DND-41 (cell line): ENCODE results near the gene CISD3.

Experiments used
- ATAC-seq: fragments of 200-7000 bp; cut with Tn5 transposase; 3 replicates; pipeline ENCODE4 v1.9.1; 2021; ENCODE audit warnings: low read depth; ENCODE audit not compliant: insufficient read depth
- DNase-seq: peaks from one replicate; pipeline ENCODE4 v3.0.0-alpha.2; 2020
- H2AFZ ChIP-seq: 2 replicates; pipeline ENCODE4 v1.6.0; 2012; ENCODE audit warnings: low read depth, low read length
- H3K27ac ChIP-seq: 2 replicates; pipeline ENCODE4 v1.5.1; 2012; ENCODE audit warnings: low read length, inconsistent platforms
- H3K27me3 ChIP-seq: fragments of 200-600 bp; sonication (generic); 2 replicates; pipeline ENCODE4 v1.6.0; 2012; ENCODE audit warnings: low read length, mild to moderate bottlenecking, inconsistent platforms; ENCODE audit not compliant: insufficient read depth, poor library complexity
- H3K36me3 ChIP-seq: 2 replicates; pipeline ENCODE4 v1.5.1; 2012; ENCODE audit warnings: low read length, inconsistent platforms; ENCODE audit not compliant: insufficient read depth
- H3K4me1 ChIP-seq: 2 replicates; pipeline ENCODE4 v1.5.1; 2012; ENCODE audit warnings: mild to moderate bottlenecking, low read length; ENCODE audit not compliant: insufficient read depth
- H3K4me2 ChIP-seq: 2 replicates; pipeline ENCODE4 v1.6.0; 2012; ENCODE audit warnings: mild to moderate bottlenecking, moderate library complexity, low read length, inconsistent platforms; ENCODE audit not compliant: insufficient read depth
- H3K4me3 ChIP-seq, 2 experiments: fragments of 200-600 bp in 1 of 2; shearing (Covaris generic) in 1 of 2; 2 replicates each; pipeline ENCODE4 v1.5.1; 2012 to 2016; ENCODE audit warnings: inconsistent platforms in 2 of 2, low read length in 2 of 2, mild to moderate bottlenecking in 2 of 2, low read depth in 1 of 2, moderate library complexity in 1 of 2
- H3K79me2 ChIP-seq: 2 replicates; pipeline ENCODE4 v1.6.0; 2012; ENCODE audit warnings: low read length, inconsistent platforms; ENCODE audit not compliant: insufficient read depth
- H3K9ac ChIP-seq: 2 replicates; pipeline ENCODE4 v1.6.0; 2012; ENCODE audit warnings: low read depth, mild to moderate bottlenecking, inconsistent platforms, low read length, moderate library complexity
- H3K9me3 ChIP-seq: 2 replicates; pipeline ENCODE4 v1.5.1; 2012; ENCODE audit warnings: low read length, moderate library complexity, mild to moderate bottlenecking, inconsistent platforms; ENCODE audit not compliant: insufficient read depth, severe bottlenecking
- H4K20me1 ChIP-seq: 2 replicates; pipeline ENCODE4 v1.6.0; 2012; ENCODE audit warnings: low read length; ENCODE audit not compliant: insufficient read depth
- EZH2 ChIP-seq: IDR thresholded peaks from 3 replicates; pipeline ENCODE4 v1.6.1; 2012; ENCODE audit warnings: borderline replicate concordance, low read depth, mild to moderate bottlenecking, moderate library complexity, low read length, inconsistent platforms; ENCODE audit not compliant: severe bottlenecking
- TF ChIP-seq, protein P1 (sequence below): IDR thresholded peaks from 2 replicates; pipeline ENCODE4 v1.5.1; 2012; ENCODE audit warnings: borderline replicate concordance, low read length, moderate library complexity, mild to moderate bottlenecking; ENCODE audit not compliant: poor library complexity, severe bottlenecking; ENCODE audit errors: extremely low read depth

Gene CISD3

DNA sequence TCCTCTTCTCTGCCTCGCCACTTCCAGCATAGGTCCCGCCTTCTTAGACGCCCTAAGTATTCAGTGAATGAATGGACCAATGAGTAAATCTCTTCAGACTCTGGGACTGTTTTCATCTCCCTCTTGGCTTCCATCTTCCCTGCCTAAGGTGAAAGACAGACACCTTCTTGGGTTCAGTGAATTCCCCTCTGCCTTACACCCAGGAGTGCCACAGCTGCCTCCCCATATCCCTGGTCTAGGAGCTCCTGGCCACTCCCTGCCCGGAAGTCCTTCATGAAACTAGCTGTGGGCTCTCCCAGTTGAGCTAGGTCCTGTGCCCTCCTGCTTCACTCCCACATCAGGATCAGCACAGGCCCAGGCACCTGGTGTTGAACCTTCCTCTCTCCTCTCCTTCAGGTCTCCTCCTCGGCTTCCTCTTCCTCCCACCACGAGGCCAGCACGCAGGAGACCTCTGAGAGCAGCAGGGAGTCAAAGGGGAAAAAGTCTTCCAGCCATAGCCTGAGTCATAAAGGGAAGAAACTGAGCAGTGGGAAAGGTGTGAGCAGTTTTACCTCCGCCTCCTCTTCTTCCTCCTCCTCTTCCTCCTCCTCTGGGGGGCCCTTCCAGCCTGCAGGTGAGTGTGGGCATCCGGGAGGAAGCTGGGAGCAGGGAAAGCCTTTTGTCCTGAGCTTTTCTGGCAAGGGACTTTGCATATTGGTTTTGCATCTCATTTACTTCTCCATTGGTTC lies 14.8 kb upstream of the CISD3 start:
- TF ChIP-seq, protein P1, sequence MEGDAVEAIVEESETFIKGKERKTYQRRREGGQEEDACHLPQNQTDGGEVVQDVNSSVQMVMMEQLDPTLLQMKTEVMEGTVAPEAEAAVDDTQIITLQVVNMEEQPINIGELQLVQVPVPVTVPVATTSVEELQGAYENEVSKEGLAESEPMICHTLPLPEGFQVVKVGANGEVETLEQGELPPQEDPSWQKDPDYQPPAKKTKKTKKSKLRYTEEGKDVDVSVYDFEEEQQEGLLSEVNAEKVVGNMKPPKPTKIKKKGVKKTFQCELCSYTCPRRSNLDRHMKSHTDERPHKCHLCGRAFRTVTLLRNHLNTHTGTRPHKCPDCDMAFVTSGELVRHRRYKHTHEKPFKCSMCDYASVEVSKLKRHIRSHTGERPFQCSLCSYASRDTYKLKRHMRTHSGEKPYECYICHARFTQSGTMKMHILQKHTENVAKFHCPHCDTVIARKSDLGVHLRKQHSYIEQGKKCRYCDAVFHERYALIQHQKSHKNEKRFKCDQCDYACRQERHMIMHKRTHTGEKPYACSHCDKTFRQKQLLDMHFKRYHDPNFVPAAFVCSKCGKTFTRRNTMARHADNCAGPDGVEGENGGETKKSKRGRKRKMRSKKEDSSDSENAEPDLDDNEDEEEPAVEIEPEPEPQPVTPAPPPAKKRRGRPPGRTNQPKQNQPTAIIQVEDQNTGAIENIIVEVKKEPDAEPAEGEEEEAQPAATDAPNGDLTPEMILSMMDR, result no peak
- no peak for TF ChIP-seq EZH2
- Histone ChIP-seq H3K4me3 (no peak overlapping the region), H3K9me3 (no peaks in the 10 kb centered on the region), H3K27me3 (no peaks in the 10 kb centered on the region), H3K36me3 (peaks cover 95% of the 10 kb centered on the region), H2AFZ (no peak overlapping the region), H3K9ac (no peak overlapping the region), H3K27ac (0 out of 2 replicates have a peak overlapping the region, but pooled peaks have one; percentile 13), H3K4me2 (no peak overlapping the region), H3K79me2 (peaks cover 3% of the 10 kb centered on the region; the same call in 1 of the 2 replicates), H3K4me1 (no peaks in the 10 kb centered on the region), H4K20me1 (peaks cover 5% of the 10 kb centered on the region; the same call in 1 of the 2 replicates)
- no peak for DNase-seq
- ATAC-seq, result no peak

DNA sequence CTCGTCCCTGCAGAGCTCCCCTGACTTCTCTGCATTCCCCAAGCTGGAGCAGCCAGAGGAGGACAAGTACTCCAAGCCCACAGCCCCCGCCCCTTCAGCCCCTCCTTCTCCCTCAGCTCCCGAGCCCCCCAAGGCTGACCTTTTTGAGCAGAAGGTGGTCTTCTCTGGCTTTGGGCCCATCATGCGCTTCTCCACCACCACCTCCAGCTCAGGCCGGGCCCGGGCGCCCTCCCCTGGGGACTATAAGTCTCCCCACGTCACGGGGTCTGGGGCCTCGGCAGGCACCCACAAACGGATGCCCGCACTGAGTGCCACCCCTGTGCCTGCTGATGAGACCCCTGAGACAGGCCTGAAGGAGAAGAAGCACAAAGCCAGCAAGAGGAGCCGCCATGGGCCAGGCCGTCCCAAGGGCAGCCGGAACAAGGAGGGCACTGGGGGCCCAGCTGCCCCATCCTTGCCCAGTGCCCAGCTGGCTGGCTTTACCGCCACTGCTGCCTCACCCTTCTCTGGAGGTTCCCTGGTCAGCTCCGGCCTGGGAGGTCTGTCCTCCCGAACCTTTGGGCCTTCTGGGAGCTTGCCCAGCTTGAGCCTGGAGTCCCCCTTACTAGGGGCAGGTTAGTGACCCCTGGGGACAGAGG lies 13.7 kb upstream of the CISD3 start:
- Histone ChIP-seq H3K9ac (no peak overlapping the region), H3K79me2 (no peaks in the 10 kb centered on the region), H4K20me1 (peaks cover 5% of the 10 kb centered on the region; the same call in 1 of the 2 replicates), H3K36me3 (peaks cover 95% of the 10 kb centered on the region), H2AFZ (no peak overlapping the region), H3K4me1 (no peaks in the 10 kb centered on the region), H3K4me3 (no peak overlapping the region), H3K9me3 (no peaks in the 10 kb centered on the region), H3K4me2 (no peak overlapping the region), H3K27ac (no peak overlapping the region), H3K27me3 (no peaks in the 10 kb centered on the region)
- DNase-seq (no peak), ATAC-seq (no peak)
- no peak for TF ChIP-seq EZH2
- TF ChIP-seq, protein P1, result no peak

DNA sequence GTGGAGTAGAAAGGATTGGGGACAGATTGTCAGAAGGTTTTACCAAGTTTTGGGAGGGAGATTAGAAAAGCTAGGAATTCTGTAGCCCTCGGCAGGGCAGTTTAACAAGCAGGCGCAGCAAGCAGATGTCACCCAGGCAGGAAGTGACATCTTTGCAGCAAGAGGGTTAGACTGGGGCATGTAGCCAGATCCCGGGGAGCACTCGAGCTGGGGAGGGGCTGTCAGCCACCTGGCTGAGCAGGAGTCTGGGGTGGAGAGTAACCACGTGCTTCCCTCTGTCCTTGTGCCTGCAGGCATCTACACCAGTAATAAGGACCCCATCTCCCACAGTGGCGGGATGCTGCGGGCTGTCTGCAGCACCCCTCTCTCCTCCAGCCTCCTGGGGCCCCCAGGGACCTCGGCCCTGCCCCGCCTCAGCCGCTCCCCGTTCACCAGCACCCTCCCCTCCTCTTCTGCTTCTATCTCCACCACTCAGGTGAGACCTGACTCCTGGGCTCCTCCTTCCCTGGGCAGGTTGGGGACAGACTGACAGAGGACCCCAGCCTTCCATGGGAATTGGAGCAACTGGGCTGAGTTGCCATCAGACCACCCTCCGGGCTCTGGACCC lies 12.9 kb upstream of the CISD3 start:
- ATAC-seq (no peak), DNase-seq (no peak)
- H3K4me3 ChIP-seq, result no peak overlapping the region
- H3K36me3 ChIP-seq, result peaks cover 95% of the 10 kb centered on the region
- no peaks in the 10 kb centered on the region for H3K27me3 ChIP-seq
- no peak overlapping the region for H3K4me2 ChIP-seq
- H3K9me3 ChIP-seq, result no peaks in the 10 kb centered on the region
- no peak overlapping the region for H2AFZ ChIP-seq
- no peak overlapping the region for H3K27ac ChIP-seq
- TF ChIP-seq, protein P1, result no peak
- TF ChIP-seq EZH2, result no peak
- no peak overlapping the region for H3K9ac ChIP-seq
- H4K20me1 ChIP-seq, result peaks cover 5% of the 10 kb centered on the region; the same call in 1 of the 2 replicates
- no peaks in the 10 kb centered on the region for H3K79me2 ChIP-seq
- H3K4me1 ChIP-seq, result no peaks in the 10 kb centered on the region
